ENCODE results near the gene PUSL1. TPM values are rescaled to one million over a fixed set of nuclear protein-coding genes. Genes with fewer than 3 reads are reported as not detected.

The PUSL1 gene
- total and polyA plus RNA-seq, 2 of the 4 experiments (the other 2 are of a cell fraction), result 10.9 to 33.0 TPM

GRCh38 chr1:1310109-1310385, 1.6 kb downstream of the PUSL1 start:
- Histone ChIP-seq H3K14ac (replicated peaks; ENCODE audit: low read depth, low read length) (no peak overlapping the region), H3K9me1 (ENCODE audit: insufficient read depth, low read length) (peaks cover 3% of the 10 kb centered on the region), H2BK120ac (ENCODE audit: low read depth, low read length) (no peak overlapping the region), H4K5ac (ENCODE audit: low read depth, low read length) (no peak overlapping the region), H3K18ac (ENCODE audit: low read depth, low read length) (no peak overlapping the region), H2BK5ac (ENCODE audit: low read depth, low read length, poor library complexity, severe bottlenecking) (no peak overlapping the region), H4K8ac (ENCODE audit: low read depth in 2 of 2, low read length in 2 of 2) (no peak overlapping the region), H3K56ac (ENCODE audit: extremely low read depth, insufficient read depth, low read length) (no peak overlapping the region), H3K27me3 (ENCODE audit: control insufficient read depth, insufficient read depth, low read length) (no peaks in the 10 kb centered on the region), H2AK5ac (ENCODE audit: low read depth, low read length) (no peak overlapping the region), H3K9me3 (ENCODE audit: control insufficient read depth, insufficient read depth, low read length) (no peaks in the 10 kb centered on the region), H4K91ac (ENCODE audit: insufficient read depth, low read depth, low read length) (no peak overlapping the region), H3K4me3 (ENCODE audit: insufficient read depth, low read depth, low read length) (no peak overlapping the region), H3K4me1 (ENCODE audit: control insufficient read depth, insufficient read depth, low read length) (peaks cover 23% of the 10 kb centered on the region), H4K20me1 (ENCODE audit: insufficient read depth, low read length) (peaks cover 51% of the 10 kb centered on the region), H3K27ac (ENCODE audit: insufficient read depth, low read length) (no peak overlapping the region), H3K4ac (ENCODE audit: low read depth, low read length) (no peak overlapping the region), H2AFZ (replicated peaks; ENCODE audit: low read length, poor library complexity) (no peak overlapping the region), H2BK15ac (ENCODE audit: low read depth, low read length) (no peak overlapping the region), H3K79me1 (ENCODE audit: low read depth in 1 of 2, low read length in 2 of 2) (peaks cover 3 to 49% of the 10 kb centered on the region in 2 experiments), H3K36me3 (ENCODE audit: control insufficient read depth, insufficient read depth, low read length) (peaks cover 50% of the 10 kb centered on the region), H3K23ac (ENCODE audit: low read depth, low read length) (no peak overlapping the region), H3K9ac (ENCODE audit: low read depth, low read length) (no peak overlapping the region), H3K4me2 (ENCODE audit: low read depth, low read length) (no peak overlapping the region), H2AK9ac (replicated peaks; ENCODE audit: low read depth, low read length, poor library complexity) (peak overlapping the region; percentile 76), H2BK20ac (ENCODE audit: low read depth, low read length) (no peak overlapping the region)
- CTCF ChIA-PET, result no interaction called here
- intact Hi-C loops (cut with micrococcal nuclease), result no loop called here
- DNase-seq (no peak), ATAC-seq (ENCODE audit: low read depth) (no peak)
- dilution Hi-C loops (cut with HindIII; ENCODE audit: low sequenced_read_pairs, unreplicated experiment), result no loop called here
- in situ Hi-C loops (cut with MboI; ENCODE audit: low sequenced_read_pairs), result no loop called here
- POLR2A ChIA-PET (ENCODE audit: unreplicated experiment), result no interaction called here
- BruUV-seq (replicated peaks), result no TSS peak
- TF ChIP-seq USF2 (IDR thresholded peaks at IDR 0.05; ENCODE audit: low read depth, low read length), result no peak
- TF ChIP-seq RFX5 (IDR thresholded peaks at IDR 0.05; ENCODE audit: low read depth, low read length), result no peak
- TF ChIP-seq CEBPB (IDR thresholded peaks at IDR 0.05; ENCODE audit: low read depth, low read length), result no peak
- WGBS, 2 experiments (ENCODE audit: extremely low coverage in 2 of 2, insufficient read length in 1 of 2), result 93% methylated on average over 2 of the region's 3 CpGs; no CpG with 5 or more reads in 1 of the 2 experiments
